HG02623 (cell line): ENCODE measurements around the gene S100A8.
"Not testable (repeated sequence)": the region's sequence is repeated elsewhere in the genome, so short reads cannot be mapped to it uniquely, and the experiment has no call there.

Experiments
- ATAC-seq: cut with Tn5 transposase; IDR thresholded peaks from one replicate; pipeline ENCODE4 v1.9.1; 2021; ENCODE audit warnings: moderate library complexity; ENCODE audit not compliant: unreplicated experiment

Gene S100A8

DNA sequence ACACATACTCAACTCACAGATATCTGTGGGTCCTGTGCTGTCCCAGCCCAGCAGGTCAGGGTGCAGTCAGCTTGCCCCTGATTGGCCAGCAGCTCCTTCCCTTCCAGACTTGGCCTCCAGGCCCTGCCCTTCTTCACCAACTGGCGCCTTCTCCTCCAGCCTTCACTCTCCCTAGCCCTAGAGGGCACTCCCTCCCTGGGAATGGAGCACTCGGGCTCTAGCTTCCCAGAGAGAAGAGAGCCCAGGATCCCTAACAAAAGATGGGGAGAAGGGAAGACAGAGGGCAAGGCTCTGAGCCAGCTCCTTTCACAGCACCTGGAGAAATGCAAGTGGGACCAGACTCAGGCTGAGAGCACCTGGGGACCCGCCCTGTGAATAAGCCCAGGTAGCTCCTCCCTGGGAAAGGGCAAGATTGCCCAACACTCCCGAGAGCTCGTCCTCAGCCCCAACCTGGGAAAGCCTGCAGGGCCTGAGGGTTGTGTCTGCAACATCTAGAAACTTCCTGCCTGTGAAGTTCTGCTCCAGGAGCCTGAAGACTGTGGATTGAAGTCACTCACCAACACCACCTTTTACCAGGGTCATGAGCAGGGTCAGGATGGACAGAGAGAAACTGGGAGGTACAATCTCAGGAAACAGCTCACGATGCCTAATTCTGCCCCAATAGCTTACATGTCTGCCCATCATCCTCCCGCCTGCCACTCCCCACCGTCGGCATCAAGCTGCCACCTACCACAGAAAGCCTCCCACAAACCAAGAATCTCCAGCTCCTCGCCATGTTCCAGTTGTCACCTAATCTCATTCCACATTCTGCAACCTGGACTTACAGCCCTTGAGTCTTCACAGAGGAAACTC, 42.1 kb downstream of the S100A8 start, which contains the start of gene PGLYRP4:
Gene PGLYRP4 (minus strand): TSS at position 331 of the 852 bp plus-strand sequence. CDS start 909 bp downstream, outside the sequence.
- ATAC-seq: no peak

DNA sequence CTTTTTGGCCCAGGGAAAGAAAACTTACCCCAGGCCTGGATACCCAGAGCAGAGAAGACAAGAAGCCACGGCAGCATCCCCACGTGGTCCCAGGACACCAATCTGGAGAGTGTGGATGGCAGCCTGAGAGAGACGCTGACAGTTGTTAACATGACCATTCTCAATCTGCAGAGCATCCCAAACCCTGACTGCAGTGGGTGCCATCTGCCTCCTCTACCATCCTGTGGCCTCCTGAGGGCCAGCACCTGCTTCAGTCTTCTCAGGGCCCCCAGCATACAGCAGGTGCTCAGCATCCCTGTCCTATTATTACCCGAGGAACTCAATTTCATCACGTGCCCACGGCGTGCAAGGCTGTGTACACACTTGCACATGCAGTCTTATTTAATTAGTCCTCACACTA, 43.0 kb downstream of the S100A8 start:
- ATAC-seq: no peak

DNA sequence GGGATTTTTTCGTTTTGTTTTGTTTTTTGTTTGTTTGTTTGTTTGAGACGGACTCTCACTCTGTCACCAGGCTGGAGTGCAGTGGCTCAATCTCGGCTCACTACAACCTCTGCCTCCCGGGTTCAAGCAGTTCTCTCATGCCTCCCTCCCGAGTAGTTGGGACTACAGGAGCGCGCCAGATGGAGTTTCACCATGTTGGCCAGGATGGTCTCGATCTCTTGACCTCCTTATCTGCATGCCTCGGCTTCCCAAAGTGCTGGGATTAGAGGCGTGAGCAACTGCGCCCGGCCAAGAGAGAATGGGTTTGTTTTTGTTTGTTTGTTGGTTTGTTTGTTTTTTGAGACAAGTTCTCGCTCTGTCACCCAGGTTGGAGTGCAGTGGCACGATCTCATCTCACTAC, 43.8 kb downstream of the S100A8 start:
- not testable (repeated sequence) for ATAC-seq

DNA sequence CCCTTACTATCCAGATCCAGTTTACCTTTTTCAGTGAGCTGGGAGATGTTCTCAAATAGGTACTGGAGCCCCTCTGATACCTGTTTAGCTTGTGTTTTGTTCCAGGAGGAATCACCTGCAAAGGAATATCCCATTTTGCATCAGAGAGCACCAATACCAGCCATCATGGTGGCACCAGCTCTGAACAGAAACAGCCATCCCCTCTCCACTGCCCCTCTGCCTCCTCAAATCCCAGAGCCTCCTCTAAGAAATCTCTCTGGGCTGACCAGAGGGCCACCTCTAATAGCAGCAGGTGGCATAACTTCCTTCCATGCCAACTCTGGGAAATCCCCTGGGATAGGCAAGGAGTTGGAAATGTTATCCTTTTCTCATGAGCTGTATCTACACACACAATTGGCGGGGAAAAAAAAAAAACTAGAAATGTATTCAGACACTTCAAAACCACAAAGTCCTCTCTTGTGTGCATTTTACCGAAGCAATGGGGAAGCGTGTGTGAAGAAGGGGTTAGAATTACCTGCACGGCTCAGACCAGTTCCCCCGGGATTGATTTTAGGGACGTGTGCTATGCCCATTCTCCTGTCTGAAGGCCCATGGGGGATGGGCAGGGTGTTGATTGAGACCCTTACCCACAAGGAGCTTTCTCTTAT, 44.7 kb downstream of the S100A8 start:
- no peak for ATAC-seq

DNA sequence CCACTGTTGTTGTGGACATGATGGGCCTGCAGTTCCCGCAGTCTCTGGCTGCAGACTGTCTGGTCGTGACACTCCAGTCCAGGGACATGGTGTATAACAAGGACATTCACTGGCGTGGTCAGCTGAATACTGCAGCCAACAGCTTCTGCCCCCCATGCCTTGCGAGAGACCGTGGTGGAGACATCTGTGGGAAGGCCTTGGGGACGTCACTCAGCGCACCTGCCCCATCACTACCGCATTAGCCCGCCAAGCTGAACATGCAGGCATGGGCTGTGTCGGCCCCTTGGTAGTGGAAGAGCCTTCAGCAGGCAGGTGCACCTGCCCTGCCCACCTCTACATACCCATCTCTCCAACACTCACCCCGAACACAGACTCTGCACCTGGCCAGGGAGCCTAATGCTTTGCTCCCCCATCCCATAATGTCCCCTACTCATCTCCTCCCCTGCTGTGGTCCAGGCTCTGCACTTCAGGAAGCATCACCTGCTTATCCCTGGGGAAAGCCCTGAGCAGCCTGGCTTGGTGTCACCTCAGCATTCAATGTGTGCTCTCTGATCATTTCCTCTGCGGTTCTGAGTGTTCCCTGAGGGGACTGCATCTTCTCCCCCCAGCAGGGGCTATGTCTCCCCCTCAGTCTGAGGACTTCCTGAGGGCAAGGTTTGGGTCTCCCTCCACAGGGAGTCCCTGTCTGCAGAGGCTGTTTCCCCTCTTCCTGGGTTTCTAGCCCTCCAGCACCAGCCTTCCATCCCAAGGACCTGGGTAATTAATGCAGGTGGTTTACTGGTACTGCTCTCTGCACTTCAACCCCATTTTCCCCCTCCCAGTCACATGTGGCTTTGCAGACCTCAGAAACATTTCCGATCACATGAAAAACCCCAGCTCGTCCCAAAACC, 45.4 kb downstream of the S100A8 start:
- no peak for ATAC-seq

DNA sequence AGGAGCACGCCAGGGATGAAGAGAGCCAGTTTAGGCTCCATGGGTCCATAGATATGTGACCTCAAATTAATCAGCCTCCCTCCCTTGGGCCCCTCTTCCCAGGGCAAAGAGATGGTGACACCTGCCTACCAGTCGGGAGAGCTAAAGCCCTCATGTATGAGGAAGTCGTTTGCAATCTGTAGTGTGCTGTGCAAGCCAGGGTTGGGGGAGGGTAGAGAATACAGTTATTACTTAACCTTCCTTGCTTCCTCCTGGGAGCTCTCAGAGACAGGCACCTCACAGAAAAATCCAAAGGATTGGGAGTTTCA, 46.2 kb downstream of the S100A8 start:
- ATAC-seq: no peak

DNA sequence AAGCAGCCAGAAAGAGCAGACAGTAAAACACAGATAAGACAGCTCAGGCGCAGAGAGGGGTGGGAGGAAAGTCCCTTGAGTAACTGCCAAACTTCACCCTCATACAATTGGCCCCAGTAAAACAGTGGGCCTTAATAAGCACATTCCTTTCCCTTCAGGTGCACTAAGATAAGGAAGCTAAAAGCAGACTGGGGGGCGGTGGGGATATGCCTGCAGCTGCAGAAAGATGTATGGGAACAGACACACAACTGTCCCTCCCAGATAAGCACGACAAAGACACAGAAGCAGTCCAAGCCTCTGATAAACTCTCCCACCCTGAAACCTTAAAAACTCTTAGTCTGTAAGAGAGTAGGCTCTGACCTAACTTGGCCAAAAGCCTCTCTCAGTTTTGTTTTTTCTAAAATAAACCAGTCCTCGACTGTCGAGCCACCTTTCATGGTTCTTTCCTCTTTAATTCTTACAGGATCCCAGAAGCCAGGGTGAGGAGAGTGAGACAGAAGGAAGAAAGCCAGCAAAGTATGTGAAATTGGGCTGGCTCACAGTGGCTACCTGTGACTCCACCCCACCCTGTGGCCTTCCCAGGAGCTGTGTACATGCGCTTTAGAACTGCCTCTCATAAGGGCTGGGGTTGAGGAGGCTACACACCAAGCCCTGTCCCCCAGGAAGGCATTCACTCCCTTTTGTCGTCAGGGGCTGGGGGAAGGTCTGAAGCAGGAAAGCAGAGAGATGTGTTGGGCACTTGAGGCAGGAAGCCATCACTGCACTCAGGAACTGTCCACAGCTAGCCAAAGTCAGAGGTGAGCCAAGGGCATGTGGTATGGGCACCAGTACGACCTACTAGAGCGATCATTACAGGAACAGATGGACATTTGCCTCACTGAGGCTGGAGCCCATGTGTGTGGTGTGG, 46.8 kb downstream of the S100A8 start:
- no peak for ATAC-seq

DNA sequence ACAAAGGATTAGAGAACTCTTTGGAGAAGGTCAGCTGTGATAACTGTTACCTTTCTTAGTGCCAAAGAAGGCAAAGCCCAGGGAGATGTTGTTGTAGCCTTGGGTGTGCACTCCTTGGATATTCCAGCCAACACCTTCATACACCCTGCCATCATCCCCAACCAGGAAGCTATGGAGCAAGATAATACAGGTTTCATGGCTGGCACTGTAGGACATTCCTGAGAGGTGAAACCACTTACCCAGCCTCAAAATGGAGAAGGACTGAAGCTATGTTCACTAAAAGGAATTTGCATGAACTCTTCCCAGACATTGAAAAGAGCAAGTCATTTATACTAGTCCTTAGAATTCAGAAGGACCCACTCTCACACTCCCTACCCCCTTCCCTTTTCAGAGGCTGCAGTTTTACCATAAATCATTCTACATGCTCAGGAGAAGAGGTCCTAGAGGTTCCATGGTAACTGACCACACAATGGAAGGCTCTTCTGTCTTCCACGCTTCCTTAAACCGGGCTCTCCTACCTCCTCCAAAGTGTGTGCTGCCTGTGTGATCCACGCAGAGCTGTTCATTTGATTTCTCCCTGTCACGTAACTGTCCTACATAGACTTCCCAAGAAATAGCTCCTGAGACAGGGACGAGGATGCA, 47.7 kb downstream of the S100A8 start:
- ATAC-seq: no peak

DNA sequence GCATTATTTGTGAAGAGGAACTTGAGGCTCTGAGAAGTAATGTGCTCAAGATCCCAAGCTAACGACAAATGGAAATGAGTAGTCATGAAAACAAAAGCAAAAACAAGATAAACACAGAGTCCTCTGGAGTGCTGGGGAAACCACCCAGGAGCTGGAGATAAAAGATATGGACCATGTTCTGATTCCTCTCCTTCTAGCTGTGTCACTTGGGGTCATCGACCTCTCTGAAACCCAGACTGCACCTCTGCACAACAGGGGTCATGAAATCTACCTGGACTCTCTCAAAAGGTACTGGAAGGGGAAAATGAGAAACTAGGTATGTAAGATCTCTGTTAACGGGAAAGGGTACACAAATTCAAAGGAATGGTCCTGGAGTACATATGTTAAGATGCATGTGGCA, 48.7 kb downstream of the S100A8 start:
- no peak for ATAC-seq

DNA sequence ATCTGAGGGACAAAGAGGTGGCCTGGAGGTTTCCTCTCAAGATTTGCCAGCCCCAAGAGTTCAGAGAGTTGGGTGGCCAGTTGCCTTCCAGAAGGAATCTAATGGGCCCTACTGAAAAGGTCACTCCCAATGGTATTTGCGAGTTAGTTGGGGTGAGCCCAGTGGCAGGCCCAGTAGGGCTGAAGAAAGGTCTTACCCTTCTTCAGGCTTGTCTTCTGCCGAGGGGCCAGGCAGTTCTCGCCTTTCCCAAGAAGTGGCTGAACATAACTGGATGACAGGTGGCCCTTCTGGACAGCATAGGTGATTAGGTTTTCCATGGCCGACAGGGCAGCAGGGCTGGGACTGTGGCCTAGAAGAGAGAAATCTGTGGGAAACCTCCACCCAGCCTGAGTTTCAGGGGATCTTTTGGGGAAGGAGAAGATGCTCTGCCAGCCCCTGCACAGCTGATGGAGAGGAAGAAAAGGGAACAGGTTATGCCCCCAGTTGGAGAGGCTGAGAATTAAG, 49.4 kb downstream of the S100A8 start:
- ATAC-seq: no peak

DNA sequence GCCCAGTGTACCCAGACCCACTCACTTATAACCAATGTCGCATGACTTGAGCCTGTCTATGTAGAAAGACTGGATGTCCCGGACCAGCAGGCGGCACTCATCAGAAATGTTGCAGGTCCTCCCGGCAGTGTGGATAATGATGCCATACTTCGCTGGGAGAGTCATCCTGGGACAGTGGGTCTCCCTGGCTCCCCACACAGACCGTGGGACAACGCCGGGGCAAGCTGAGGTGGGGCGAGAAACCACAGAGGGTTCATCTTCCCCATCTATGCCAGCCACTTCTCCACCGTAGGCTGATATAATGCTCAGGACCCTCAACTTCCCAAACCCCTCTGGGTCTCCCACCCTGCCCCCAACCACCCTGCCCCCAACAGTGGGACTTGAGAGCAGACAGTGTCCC, 50.5 kb downstream of the S100A8 start:
- no peak for ATAC-seq
